HFF-Myc (cell line): ENCODE results near the gene NDUFB10.

Experiments
- DNase-seq: peaks from one replicate; pipeline ENCODE4 v3.0.0-alpha.2; 2011; ENCODE audit warnings: low read depth; ENCODE audit errors: extremely low read depth
- H3K4me3 ChIP-seq: replicated peaks from 2 replicates; pipeline ENCODE4 v1.5.1; 2011; ENCODE audit warnings: low read depth, mild to moderate bottlenecking, control low read depth, low read length
- CTCF ChIP-seq: IDR thresholded peaks from 2 replicates; pipeline ENCODE4 v1.5.1; 2012; ENCODE audit warnings: mild to moderate bottlenecking, low read depth, low read length, control low read depth; ENCODE audit errors: missing control alignments

The NDUFB10 gene

GRCh38 chr16:2009791-2010510 is 50.6 kb downstream of the NDUFB10 start, which contains the start of gene ZNF598:
ZNF598 (minus strand) TSS chr16:2009821.
- DNase-seq = no peak
- no peak for TF ChIP-seq CTCF
- peak within 1 kb of the TSS; percentile 69 for H3K4me3 ChIP-seq
